ENCODE measurements around the gene ITPR1. TPM values are rescaled to one million over a fixed set of nuclear protein-coding genes. Genes with fewer than 3 reads are reported as not detected.
A peak's percentile ranks its signal among the peaks of the same experiment; 100 is the strongest.

ITPR1 gene
- total and polyA plus RNA-seq, 2 experiments from 2014 or later, result 1.4 to 2.5 TPM

DNA sequence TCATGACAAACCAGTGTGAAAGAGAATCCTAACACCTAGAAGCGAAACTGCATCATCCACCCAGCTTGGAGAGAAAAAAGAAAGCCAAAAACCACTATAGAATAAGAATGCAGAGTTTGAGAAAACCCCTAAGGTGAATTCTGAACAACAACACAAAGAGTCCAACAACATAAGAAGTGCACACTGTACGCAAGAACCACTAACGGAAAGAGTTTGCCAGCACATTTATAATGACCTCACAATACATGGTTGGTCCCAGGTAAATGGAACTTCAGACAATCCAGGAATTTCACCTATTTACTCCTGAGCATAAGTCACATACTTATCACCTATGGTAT lies 357.7 kb downstream of the ITPR1 start:
- Histone ChIP-seq H3K4me1 (ENCODE audit: insufficient read depth) (peaks cover 13% of the 10 kb centered on the region; the same call in 1 of the 2 replicates), H3K4me2 (ENCODE audit: unreplicated experiment) (no peak overlapping the region), H3K9me3 (ENCODE audit: low read depth) (no peaks in the 10 kb centered on the region), H3K79me2 (ENCODE audit: insufficient read depth) (no peaks in the 10 kb centered on the region), H4K20me1 (ENCODE audit: insufficient read depth) (no peaks in the 10 kb centered on the region), H3K27me3 (replicated peaks; ENCODE audit: insufficient read depth) (no peaks in the 10 kb centered on the region), H3F3A (ENCODE audit: insufficient read depth) (no peaks in the 10 kb centered on the region), H2AFZ (no peak overlapping the region), H3K4me3 (no peak overlapping the region), H3K27ac (no peak overlapping the region), H3K9ac (no peak overlapping the region), H3K36me3 (ENCODE audit: low read depth) (no peaks in the 10 kb centered on the region), H3K9me2 (ENCODE audit: insufficient read depth) (no peaks in the 10 kb centered on the region)
- TF ChIP-seq EZH2 (IDR thresholded peaks at IDR 0.05; ENCODE audit: insufficient read depth, poor library complexity, severe bottlenecking) (no peak), EZH2phosphoT487 (IDR thresholded peaks at IDR 0.05; ENCODE audit: insufficient read depth, low read depth) (no peak)
- DNase-seq, result no peak
- in situ Hi-C loops (cut with MboI), result no loop called here
- 88 to 94% methylated on average over 3 of the region's 3 CpGs for WGBS, 2 experiments (ENCODE audit: low coverage in 1 of 2, low lambda C conversion rate in 2 of 2, missing lambda C conversion rate in 2 of 2)

DNA sequence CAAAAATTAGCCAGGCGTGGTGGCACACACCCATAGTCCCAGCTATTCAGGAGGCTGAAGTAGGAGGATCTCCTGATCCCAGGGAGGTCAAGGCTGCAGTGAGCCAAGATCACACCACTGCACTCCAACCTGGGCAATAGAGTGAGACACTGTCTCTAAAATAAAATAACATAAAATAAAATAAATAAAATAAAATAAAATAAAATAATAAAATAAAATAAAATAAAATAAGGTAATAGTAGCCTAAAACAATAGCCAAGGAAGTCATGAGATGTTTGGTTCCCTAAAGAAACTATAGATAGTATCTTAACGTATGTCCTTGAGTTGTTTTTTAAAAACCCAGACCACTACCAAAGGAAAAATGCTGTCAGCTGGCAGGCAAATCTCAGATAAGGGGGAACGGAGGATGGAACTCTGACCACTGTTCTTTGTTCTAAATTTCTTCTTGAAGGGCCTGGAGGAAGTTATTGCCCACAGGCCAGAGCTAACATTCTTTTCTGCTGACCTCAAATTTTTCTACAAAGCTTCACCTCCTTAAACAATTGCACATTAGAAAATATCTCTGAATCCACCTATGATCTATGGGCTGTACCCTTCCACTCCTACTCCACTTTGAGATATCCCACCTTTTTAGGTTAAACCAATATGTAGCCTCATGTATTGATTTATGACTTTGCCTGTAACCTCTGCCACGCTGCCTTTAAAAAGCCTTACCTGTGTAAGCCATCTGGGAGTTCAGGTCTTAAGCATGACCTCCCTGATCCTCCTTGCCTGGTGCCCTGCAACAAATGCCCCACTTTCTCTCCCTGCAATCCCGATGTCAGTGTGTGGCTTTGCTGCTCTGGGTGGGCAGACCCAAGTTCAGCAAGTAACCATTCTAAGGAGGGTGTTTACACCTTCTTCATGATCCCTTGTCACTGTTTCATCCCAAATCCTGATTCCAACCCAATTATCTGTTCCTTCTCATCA lies 359.9 kb downstream of the ITPR1 start:
- H3K4me1 ChIP-seq (ENCODE audit: insufficient read depth), result peaks cover 13% of the 10 kb centered on the region; the same call in 1 of the 2 replicates
- H3K36me3 ChIP-seq (ENCODE audit: low read depth), result no peaks in the 10 kb centered on the region
- H3K27ac ChIP-seq, result no peak overlapping the region
- no peaks in the 10 kb centered on the region for H3K27me3 ChIP-seq (replicated peaks; ENCODE audit: insufficient read depth)
- in situ Hi-C loops (cut with MboI), result no loop called here
- 58 to 61% methylated on average over 5 of the region's 5 CpGs for whole genome bisulfite sequencing, 2 experiments (ENCODE audit: low coverage in 1 of 2, low lambda C conversion rate in 2 of 2, missing lambda C conversion rate in 2 of 2)
- no peaks in the 10 kb centered on the region for H3K9me2 ChIP-seq (ENCODE audit: insufficient read depth)
- TF ChIP-seq EZH2 (IDR thresholded peaks at IDR 0.05; ENCODE audit: insufficient read depth, poor library complexity, severe bottlenecking) (no peak), EZH2phosphoT487 (IDR thresholded peaks at IDR 0.05; ENCODE audit: insufficient read depth, low read depth) (no peak)
- H3K9me3 ChIP-seq (ENCODE audit: low read depth), result no peaks in the 10 kb centered on the region
- H3K4me3 ChIP-seq, result no peak overlapping the region
- peak overlapping the region; percentile 37 for H2AFZ ChIP-seq
- peak; percentile 33 for DNase-seq
- no peaks in the 10 kb centered on the region for H4K20me1 ChIP-seq (ENCODE audit: insufficient read depth)
- H3K4me2 ChIP-seq (ENCODE audit: unreplicated experiment), result no peak overlapping the region
- H3K9ac ChIP-seq, result no peak overlapping the region
- H3K79me2 ChIP-seq (ENCODE audit: insufficient read depth), result no peaks in the 10 kb centered on the region
- no peaks in the 10 kb centered on the region for H3F3A ChIP-seq (ENCODE audit: insufficient read depth)

DNA sequence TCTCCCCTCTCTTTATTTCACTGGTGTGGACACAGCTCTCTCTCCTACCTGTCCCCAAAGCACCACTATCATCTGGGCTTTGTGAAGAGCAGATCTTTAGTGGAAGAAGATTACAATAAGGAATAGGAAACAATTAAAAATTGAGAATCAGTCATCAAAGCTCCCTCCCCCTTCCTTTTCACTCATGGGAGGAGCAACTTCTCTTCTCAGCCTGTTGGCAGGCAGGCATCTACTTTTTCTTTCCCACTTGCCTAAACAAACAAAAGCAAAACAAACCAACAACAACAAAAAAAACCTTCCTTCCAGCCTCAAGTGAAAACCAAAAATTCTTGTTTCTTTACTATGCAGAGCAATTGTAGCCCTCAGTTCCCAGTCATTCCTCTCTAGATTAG lies 360.6 kb downstream of the ITPR1 start:
- H3K27ac ChIP-seq, result no peak overlapping the region

GRCh38 chr3:4855676-4856075 lies 362.5 kb downstream of the ITPR1 start:
- H3K79me2 ChIP-seq (ENCODE audit: insufficient read depth), result no peaks in the 10 kb centered on the region
- H3K9ac ChIP-seq, result no peak overlapping the region
- TF ChIP-seq EZH2phosphoT487 (IDR thresholded peaks at IDR 0.05; ENCODE audit: insufficient read depth, low read depth), result no peak
- TF ChIP-seq EZH2 (IDR thresholded peaks at IDR 0.05; ENCODE audit: insufficient read depth, poor library complexity, severe bottlenecking), result no peak
- H3F3A ChIP-seq (ENCODE audit: insufficient read depth), result no peaks in the 10 kb centered on the region
- WGBS, 2 experiments (ENCODE audit: low coverage in 1 of 2, low lambda C conversion rate in 2 of 2, missing lambda C conversion rate in 2 of 2), result 83 to 88% methylated on average over 5 of the region's 5 CpGs
- no peaks in the 10 kb centered on the region for H3K36me3 ChIP-seq (ENCODE audit: low read depth)
- no peaks in the 10 kb centered on the region for H4K20me1 ChIP-seq (ENCODE audit: insufficient read depth)
- no peaks in the 10 kb centered on the region for H3K27me3 ChIP-seq (replicated peaks; ENCODE audit: insufficient read depth)
- H3K27ac ChIP-seq, result no peak overlapping the region
- H3K4me1 ChIP-seq (ENCODE audit: insufficient read depth), result peaks cover 13% of the 10 kb centered on the region; the same call in 1 of the 2 replicates
- H2AFZ ChIP-seq, result no peak overlapping the region
- H3K9me2 ChIP-seq (ENCODE audit: insufficient read depth), result no peaks in the 10 kb centered on the region
- in situ Hi-C loops (cut with MboI), result no loop called here
- no peaks in the 10 kb centered on the region for H3K9me3 ChIP-seq (ENCODE audit: low read depth)
- H3K4me3 ChIP-seq, result no peak overlapping the region
- DNase-seq, result no peak
- H3K4me2 ChIP-seq (ENCODE audit: unreplicated experiment), result no peak overlapping the region

More for the DNA sequence above, 360.6 kb downstream of the ITPR1 start:
- no peaks in the 10 kb centered on the region for H3K27me3 ChIP-seq (replicated peaks; ENCODE audit: insufficient read depth)
- DNase-seq, result no peak
- peak overlapping the region; percentile 37 for H2AFZ ChIP-seq
- in situ Hi-C loops (cut with MboI), result no loop called here
- H3K79me2 ChIP-seq (ENCODE audit: insufficient read depth), result no peaks in the 10 kb centered on the region
- H3F3A ChIP-seq (ENCODE audit: insufficient read depth), result no peaks in the 10 kb centered on the region
- no peaks in the 10 kb centered on the region for H3K9me3 ChIP-seq (ENCODE audit: low read depth)
- no peak overlapping the region for H3K4me2 ChIP-seq (ENCODE audit: unreplicated experiment)
- no peaks in the 10 kb centered on the region for H4K20me1 ChIP-seq (ENCODE audit: insufficient read depth)
- H3K36me3 ChIP-seq (ENCODE audit: low read depth), result no peaks in the 10 kb centered on the region
- no peaks in the 10 kb centered on the region for H3K9me2 ChIP-seq (ENCODE audit: insufficient read depth)
- no peak overlapping the region for H3K9ac ChIP-seq
- no peak overlapping the region for H3K4me3 ChIP-seq
- peaks cover 13% of the 10 kb centered on the region; the same call in 1 of the 2 replicates for H3K4me1 ChIP-seq (ENCODE audit: insufficient read depth)
- no peak for TF ChIP-seq EZH2phosphoT487 (IDR thresholded peaks at IDR 0.05; ENCODE audit: insufficient read depth, low read depth)
- no peak for TF ChIP-seq EZH2 (IDR thresholded peaks at IDR 0.05; ENCODE audit: insufficient read depth, poor library complexity, severe bottlenecking)
